HG02610 (cell line): ENCODE measurements around the gene DISC1.
"Not testable (repeated sequence)": the region's sequence is repeated elsewhere in the genome, so short reads cannot be mapped to it uniquely, and the experiment has no call there.

Source experiments
- ATAC-seq: cut with Tn5 transposase; IDR thresholded peaks from one replicate; pipeline ENCODE4 v1.9.1; 2021; ENCODE audit warnings: mild to moderate bottlenecking, moderate library complexity; ENCODE audit not compliant: unreplicated experiment

DISC1 gene

DNA sequence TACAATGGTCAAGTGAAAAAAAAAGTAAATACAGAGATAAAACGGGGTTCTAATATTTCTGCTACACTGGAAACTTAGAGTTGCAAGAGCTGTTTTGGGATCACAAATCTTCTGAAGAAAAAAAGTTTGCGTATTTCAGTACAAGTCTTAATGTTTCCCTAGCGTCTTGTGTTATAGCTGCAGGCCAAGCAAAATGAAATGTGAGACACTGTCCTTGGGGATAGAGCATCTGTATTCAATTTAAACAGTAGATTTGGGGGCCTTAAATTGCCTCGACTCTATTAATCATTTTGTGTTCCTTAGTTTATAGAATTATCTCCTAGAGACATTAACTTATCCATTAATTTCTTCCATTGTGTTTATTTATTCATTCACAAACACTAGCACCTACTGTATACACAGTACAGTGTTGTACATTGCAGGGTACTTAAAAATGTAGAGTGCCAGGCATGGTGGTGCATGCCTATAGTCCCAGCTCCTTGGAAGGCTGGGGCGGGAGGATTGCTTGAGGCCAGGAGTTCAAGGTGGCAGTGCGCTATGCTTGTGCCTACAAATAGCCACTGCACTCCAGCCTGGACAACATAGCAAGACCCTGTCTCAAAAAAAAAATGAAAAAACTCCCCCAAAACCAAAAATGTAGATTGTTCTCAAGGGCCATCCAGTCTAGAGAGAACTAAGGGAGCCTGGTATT, 7.9 kb downstream of the DISC1 start:
- ATAC-seq = no peak

DNA sequence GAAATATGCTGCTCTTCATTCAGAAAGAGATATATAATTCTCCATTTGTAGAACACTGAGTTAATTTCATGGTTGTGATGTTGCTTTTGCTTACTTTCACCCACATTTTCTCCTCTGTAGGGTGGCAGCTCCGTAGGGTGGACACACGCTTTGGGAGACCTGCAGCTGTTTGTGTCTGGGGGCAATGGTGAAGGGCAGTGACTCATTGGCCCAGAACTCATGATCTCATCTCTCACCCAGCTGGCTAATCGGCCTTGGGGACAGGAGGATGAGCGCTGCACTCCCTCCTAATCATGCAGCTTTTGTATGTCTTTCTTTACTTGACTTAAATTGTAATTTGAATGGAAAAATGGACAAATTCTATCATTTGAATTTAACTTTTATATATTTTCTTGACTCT, 9.6 kb downstream of the DISC1 start:
- ATAC-seq = no peak

DNA sequence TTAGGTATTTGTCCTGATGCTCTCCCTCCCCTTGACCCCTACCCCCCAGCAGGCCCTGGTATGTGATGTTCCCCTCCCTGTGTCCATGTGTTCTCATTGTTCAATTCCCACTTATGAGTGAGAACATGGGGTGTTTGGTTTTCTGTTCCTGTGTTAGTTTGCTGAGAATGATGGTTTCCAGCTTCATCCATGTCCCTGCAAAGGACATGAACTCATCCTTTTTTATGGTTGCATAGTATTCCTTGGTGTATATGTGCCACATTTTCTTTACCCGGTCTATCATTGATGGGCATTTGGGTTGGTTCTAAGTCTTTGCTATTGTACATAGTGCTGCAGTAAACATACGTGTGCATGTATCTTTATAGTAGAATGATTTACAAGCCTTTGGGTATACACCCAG, 10.3 kb downstream of the DISC1 start:
- ATAC-seq = not testable (repeated sequence)

DNA sequence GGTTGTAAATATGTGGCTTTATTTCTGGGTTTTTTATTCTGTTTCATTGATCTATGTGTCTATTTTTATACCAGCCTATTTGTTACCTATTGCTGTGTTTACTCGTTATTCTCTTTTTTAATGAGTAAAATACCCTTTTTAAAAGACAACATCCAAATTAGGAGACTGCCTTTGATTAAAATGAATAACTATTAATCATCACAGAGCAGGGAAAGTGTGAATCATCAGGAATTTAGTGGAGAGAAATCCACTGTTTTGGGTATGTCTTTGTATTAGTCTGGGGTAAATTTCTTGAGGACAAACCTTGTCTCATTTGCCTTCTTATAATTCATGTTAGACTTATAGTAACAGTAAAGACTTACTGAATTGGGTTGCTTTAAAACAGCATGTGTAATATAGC, 12.1 kb downstream of the DISC1 start:
- ATAC-seq = no peak

DNA sequence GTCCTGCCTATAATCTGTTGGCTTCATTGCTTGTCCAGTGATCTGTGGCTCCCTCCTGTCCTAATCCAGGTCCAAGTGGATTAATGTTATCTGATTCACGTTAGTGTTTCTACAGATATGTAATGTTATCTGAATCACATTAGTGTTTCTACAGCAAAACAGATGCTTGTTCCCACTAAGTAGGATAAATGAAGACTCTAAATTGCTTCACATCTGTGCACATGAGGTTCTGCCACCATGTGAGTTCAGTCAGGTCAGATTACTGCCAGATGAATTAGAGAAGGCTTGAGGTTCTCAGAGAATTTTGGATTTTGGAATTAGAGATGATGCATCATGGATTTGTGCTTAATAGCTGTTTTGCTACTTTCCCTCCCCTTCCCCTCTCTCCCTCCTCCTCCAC, 13.2 kb downstream of the DISC1 start:
- no peak for ATAC-seq

DNA sequence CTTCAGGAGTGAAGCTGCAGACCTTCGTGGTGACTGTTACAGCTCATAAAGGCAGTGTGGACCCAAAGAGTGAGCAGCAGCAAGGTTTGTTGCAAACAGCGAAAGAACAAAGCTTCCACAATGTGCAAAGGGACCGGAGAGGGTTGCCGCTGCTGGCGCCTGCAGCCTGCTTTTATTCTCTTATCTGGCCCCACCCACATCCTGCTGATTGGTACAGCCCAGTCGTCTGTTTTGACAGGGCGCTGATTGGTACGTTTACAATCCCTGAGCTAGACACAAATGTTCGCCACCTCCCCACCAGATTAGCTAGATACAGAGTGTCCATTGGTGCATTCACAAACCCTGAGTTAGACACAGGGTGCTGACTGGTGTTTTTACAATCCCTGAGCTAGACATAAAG, 14.9 kb downstream of the DISC1 start:
- not testable (repeated sequence) for ATAC-seq

DNA sequence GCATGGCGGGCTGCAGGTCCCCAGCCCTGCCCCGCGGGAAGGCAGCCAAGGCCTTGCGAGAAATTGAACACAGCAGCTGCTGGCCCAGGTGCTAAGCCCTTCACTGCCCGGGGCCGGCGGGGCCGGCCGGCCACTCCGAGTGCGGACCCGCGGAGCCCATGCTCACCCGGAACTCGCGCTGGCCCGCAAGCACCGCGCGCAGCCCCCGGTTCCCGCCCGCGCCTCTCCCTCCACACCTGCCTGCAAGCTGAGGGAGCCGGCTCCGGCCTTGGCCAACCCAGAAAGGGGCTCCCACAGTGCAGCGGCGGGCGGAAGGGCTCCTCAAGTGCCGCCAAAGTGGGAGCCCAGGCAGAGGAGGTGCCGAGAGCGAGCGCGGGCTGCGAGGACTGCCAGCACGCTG, 15.5 kb downstream of the DISC1 start:
- not testable (repeated sequence) for ATAC-seq

DNA sequence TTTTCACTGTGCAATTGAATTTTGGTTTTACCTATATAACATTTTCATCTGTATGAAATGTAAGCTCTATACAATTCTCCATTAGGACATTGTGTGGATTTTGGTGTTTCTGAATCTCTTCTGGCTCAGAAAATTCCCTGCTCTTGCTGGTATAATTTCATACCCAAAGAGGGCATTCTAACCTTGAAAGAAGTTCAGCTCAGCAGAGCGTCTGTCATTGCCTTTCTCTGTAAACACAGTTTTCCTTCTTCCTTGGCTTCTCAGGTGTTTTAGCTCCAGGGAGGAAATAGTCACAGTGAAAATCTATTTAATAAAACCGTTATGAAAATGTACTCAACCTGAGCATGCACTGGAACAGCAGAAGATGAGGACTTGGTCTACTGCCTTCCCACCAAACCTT, 16.0 kb downstream of the DISC1 start:
- no peak for ATAC-seq

DNA sequence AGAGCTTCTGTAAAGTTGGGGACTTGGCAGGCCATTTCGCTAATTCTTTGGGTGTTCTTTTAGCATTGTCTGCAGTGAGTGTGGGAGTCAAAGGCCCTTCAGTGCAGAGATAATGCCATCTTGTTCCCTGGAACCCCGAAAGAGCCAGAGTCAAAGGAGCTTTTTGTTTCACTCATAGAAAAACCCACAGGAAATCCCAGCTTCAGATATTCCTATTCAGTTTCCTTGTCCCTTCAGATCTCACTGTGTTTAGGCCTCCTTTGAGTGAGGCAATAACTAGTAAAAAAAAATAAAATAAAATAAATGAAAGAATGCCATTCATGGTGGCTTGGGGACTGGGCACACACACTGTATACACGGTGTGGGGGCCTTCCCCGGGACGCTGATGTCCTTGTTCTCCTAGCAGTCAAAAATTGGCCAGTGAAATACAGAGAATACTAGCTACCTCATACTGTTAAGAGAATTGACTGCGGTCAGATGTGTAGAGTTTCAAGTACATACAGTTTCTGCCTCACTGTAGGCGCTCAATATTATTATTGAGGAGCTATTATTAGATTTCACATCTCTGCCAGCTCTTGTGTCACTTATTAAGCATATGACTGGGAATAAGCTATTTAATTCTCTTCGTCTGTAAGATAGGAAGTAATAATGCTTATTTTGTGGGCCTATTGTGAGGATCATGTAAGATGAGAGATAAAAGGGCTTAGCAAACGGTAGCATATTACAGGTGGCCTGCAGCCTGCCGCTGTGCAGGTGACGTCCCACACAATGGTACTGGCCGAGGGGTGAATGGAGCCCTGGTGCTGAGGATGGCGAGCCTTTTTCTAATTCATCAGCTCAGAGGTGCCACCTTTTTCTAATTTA, 16.7 kb downstream of the DISC1 start:
- ATAC-seq = no peak

DNA sequence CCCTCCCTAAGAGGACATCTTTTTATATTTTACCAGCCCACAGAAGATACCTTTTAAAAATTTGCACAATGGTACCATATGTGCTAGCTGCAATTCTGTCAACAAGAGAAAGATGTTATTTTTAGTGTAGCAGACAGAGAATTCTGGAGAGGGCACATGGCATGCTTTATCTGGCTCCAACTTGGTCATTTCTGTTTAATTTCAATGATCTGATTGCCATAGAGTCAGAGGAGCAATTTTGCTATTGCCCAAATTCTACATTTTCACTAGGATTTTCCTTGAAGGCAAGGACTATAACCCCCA, 17.3 kb downstream of the DISC1 start:
- ATAC-seq = no peak

DNA sequence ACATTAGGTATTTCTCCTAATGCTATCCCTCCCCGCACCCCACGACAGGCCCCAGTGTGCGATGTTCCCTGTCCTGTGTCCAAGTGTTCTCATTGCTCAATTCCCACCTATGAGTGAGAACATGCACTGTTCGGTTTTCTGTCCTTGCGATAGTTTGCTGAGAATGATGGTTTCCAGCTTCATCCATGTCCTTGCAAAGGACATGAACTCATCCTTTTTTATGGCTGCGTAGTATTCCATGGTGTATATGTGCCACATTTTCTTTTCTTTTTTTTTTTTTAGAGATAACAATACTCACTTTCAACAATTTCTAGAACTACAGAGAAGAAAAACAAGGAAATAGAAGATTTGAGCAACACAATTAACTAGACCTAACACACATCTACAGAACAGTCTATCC, 19.0 kb downstream of the DISC1 start:
- ATAC-seq = not testable (repeated sequence)

DNA sequence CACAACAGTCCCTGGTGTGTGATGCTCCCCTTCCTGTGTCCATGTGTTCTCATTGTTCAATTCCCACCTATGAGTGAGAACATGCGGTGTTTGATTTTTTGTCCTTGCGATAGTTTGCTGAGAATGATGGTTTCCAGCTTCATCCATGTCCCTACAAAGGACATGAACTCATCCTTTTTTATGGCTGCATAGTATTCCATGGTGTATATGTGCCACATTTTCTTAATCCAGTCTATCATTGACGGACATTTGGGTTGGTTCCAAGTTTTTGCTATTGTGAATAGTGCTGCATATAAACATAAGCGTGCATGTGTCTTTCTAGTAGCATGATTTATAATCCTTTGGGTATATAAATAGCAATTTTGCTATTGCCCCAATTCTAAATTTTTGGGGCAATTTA, 19.6 kb downstream of the DISC1 start:
- not testable (repeated sequence) for ATAC-seq

DNA sequence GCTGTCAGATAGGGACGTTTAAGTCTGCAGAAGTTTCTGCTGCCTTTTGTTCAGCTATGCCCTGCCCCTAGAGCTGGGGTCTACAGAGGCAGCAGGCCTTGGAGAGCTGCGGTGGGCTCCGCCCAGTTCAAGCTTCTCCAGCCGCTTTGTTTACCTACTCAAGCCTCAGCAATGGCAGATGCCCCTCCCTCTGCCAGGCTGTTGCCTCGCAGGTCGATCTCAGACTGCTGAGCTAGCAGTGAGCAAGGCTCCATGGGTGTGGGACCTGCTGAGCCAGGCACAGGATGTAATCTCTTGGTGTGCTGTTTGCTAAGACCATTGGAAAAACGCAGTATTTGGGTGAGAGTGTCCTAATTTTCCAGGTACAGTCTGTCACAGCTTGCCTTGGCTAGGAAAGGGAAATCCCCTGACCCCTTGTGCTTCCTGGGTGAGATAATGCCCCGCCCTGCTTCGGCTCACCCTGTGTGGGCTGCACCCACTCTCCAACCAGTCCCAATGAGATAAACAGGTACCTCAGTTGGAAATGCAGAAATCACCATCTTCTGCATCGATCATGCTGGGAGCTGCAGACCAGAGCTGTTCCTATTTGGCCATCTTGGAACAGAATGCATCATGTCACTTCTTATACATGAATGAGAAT, 25.2 kb downstream of the DISC1 start:
- not testable (repeated sequence) for ATAC-seq

DNA sequence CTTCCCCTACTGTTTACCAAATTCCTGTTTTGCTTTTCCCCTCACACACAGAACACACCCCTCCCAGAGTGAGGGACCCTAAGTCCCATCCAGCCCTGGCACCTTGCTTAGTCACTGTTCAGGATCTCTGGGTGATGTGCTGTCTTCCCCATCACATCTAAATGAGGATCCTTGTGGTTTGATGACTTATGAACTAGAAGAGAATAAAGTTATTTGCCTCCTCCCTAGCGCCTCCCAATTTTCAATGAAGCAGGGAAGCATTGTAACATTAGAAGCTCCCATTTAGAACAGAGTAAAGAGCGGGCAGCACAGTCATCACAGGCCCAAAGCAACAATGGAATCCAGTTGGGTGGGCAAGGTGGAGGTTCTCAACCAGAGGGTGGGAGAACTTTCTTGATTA, 27.0 kb downstream of the DISC1 start:
- ATAC-seq = no peak

DNA sequence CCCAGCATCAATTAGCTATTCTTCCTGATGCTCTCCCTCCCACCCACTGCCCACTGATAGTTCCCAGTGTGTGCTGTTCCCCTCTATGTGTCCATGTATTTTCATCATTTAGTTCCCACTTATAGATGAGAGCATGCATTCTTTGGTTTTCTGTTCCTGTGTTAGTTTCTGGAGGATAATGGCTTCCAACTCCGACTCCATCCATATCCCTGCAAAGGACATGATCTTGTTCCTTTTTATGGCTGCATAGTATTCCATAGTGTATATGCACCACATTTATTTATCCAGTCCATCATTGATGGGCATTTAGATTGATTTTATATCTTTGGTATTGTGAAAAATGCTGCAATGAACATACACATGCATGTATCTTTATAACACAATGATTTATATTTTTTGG, 30.2 kb downstream of the DISC1 start:
- no peak for ATAC-seq

DNA sequence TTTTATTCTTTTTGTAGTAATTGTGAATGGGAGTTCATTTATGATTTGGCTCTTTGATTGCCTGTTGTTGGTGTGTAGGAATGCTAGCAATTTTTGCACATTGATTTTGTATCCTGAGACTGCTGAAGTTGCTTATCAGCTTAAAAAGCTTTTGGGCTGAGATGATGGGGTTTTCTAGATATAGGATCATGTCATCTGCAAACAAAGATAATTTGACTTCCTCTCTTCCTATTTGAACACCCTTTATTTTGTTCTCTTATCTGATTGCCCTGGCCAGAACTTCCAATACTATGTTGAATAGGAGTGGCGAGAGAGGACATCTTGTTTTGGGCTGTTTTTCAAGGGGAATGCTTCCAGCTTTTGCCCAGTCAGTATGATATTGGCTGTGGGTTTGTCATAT, 31.6 kb downstream of the DISC1 start:
- ATAC-seq = not testable (repeated sequence)

DNA sequence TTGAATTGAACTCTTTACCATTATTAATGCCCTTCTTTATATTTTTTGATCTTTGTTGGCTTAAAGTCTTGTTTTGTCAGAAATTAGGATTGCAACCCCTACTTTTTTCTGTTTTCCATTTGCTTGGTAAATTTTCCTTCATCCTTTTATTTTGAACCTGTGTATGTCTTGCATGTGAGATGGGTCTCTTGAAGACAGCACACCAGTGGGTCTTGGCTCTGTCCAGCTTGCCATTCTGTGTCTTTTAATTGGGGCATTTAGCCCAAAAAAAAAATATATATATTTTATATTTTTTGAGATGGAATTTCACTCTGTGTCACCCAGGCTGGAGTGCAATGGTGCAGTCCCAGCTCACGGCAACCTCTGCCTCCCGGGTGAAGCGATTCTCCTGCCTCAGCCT, 33.6 kb downstream of the DISC1 start:
- no peak for ATAC-seq

DNA sequence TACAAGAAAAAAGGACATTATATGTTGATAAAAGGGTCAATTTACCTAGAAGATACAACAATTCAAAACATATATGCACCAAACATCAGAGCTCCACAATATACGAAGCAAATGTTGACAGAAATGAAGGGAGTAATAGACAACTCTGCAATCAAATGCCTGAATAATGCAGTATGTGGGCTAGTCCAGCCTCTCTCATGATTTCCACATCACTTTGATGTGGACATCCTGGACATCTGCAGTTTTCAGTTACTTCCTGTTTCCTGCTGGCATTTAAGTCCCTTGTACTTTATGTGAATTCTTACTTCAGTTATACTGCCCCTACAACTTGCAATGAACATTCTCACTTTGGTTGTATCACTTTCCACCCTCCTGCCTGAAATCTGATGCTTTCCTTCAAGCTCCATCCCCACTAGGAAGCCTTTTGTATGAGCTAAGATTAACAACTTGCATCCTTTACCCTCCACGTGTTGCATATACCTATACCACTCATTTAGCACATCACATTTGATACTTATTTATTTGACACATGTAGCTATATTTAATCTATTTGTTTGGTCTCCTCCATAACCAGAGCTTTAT, 36.7 kb downstream of the DISC1 start:
- no peak for ATAC-seq

DNA sequence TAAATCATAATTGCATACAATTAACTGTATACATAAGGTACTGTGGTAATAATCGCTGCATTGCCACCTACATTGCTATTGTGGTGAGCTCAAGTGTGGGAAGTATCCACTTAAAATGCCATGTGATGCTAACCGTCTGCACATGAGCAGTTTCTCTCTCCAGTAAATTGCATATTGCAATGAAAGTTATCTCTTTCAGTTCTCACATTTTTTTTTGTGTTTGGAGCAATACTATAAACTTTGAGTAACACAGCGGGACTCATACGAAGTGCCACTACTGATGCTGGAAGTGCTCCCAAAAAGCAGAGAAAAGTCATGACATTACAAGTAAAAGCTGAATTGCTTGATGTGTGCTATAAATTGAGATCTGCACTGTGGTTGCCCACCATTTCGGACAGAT, 38.5 kb downstream of the DISC1 start:
- no peak for ATAC-seq

DNA sequence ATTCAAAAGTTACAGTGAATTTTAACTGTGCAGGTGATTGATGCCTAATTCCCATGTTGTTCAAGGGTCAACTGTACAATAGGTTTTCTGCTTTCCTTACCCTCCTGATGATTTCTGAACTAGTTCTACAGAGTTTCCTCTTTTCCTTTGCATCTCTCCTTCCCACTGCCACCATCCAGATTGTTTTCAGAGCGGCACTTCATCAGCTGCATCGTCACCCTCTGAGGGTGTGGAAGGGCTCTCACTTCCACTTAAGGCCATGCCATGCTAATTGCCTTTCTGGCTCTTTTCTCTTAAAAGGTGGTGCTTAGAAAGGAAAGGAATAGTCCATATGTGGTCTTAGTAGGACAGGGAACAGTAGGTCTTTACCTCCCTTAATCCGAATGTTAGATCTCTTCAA, 39.1 kb downstream of the DISC1 start:
- ATAC-seq = no peak

DNA sequence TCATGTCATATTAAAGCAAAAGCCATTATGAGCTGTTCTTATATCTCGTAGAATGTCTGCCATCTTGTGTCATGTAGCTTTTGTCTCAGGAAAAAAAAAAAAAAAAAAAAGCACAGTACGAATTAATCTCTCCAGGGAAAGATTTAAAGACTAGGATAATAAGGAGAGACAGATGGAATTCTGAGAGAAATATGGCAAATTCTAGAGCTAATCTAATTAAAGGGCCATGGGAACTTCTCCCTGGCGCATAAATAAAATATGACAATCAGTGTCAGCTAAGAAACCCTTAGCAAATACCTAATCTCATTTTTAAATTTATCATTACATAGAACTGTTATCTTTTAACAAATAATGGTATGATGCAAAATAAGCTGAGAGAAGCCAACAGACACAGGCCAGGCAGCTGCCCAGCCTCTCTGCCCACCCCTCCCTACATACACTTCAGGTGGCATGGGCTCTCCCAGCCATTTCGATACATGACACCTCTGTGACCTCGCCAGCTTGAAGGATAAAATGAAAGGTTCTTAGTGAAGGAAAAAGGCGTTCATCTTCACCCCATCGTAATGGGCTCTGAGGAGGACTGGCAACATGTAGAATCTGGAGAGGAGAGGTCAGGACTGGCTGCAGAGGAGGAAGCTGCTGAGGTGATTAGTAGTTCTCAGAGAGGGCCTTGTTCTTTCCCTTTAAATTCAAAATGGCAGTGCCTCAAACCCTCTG, 39.8 kb downstream of the DISC1 start:
- ATAC-seq = no peak
